Loucy (cell line): ENCODE data around the gene ZNF850.

Source experiments
- H2AFZ ChIP-seq: fragments of 200-600 bp; sonication (generic); 2 replicates; pipeline ENCODE4 v1.6.0; 2016; ENCODE audit warnings: antibody characterized with exemption, mild to moderate bottlenecking, low read length, moderate library complexity
- H3F3A ChIP-seq: fragments of 200-600 bp; 2 replicates; pipeline ENCODE4 v1.6.0; 2016; ENCODE audit warnings: antibody characterized with exemption, low read depth, mild to moderate bottlenecking
- H3K27me3 ChIP-seq: fragments of 200-600 bp; sonication (generic); 2 replicates; pipeline ENCODE4 v1.6.1; 2014; ENCODE audit warnings: low read length, mild to moderate bottlenecking; ENCODE audit not compliant: insufficient read depth, poor library complexity, severe bottlenecking
- H3K36me3 ChIP-seq: fragments of 200-600 bp; sonication (generic); 2 replicates; pipeline ENCODE4 v1.6.1; 2016; ENCODE audit warnings: low read length; ENCODE audit not compliant: insufficient read depth
- H3K4me1 ChIP-seq: fragments of 200-600 bp; sonication (generic); 2 replicates; pipeline ENCODE4 v1.5.1; 2014; ENCODE audit warnings: low read length, mild to moderate bottlenecking; ENCODE audit not compliant: insufficient read depth, poor library complexity, severe bottlenecking
- H3K4me2 ChIP-seq: fragments of 200-600 bp; sonication (generic); 2 replicates; pipeline ENCODE4 v1.6.0; 2014; ENCODE audit warnings: antibody characterized with exemption, low read length, low read depth, mild to moderate bottlenecking; ENCODE audit not compliant: poor library complexity, severe bottlenecking
- H3K4me3 ChIP-seq: fragments of 200-600 bp; sonication (generic); 2 replicates; pipeline ENCODE4 v1.5.1; 2014; ENCODE audit warnings: low read length, mild to moderate bottlenecking, mixed read lengths; ENCODE audit not compliant: poor library complexity, severe bottlenecking
- H3K79me2 ChIP-seq: fragments of 200-600 bp; sonication (generic); 2 replicates; pipeline ENCODE4 v1.6.1; 2014; ENCODE audit warnings: low read length; ENCODE audit not compliant: insufficient read depth
- H3K9ac ChIP-seq: fragments of 200-600 bp; sonication (generic); 2 replicates; pipeline ENCODE4 v1.6.0; 2014; ENCODE audit warnings: mild to moderate bottlenecking, low read depth, low read length, moderate library complexity; ENCODE audit not compliant: poor library complexity, severe bottlenecking
- H3K9me2 ChIP-seq: fragments of 200-600 bp; sonication (generic); replicated peaks from 2 replicates; pipeline ENCODE4 v1.6.1; 2016; ENCODE audit warnings: low read depth, low read length, mixed read lengths
- H3K9me3 ChIP-seq: fragments of 200-600 bp; sonication (generic); 2 replicates; pipeline ENCODE4 v1.6.1; 2014; ENCODE audit warnings: mild to moderate bottlenecking, antibody characterized with exemption, low read length, low read depth; ENCODE audit not compliant: insufficient read depth
- H4K20me1 ChIP-seq: fragments of 200-600 bp; sonication (generic); 2 replicates; pipeline ENCODE4 v1.6.0; 2014; ENCODE audit warnings: antibody characterized with exemption, low read length, mild to moderate bottlenecking; ENCODE audit not compliant: insufficient read depth, poor library complexity, severe bottlenecking
- CTCF ChIP-seq: fragments of 200-600 bp; sonication (generic); conservative IDR thresholded peaks from 2 replicates; pipeline ENCODE4 v1.5.1; 2014; ENCODE audit warnings: mild to moderate bottlenecking, antibody characterized with exemption, low read length
- EZH2phosphoT487 ChIP-seq: fragments of 200-600 bp; IDR thresholded peaks from 2 replicates; pipeline ENCODE4 v1.6.1; 2018; ENCODE audit warnings: antibody characterized with exemption, mild to moderate bottlenecking, moderate library complexity, borderline replicate concordance

The ZNF850 gene

GRCh38 chr19:36772311-36773222, at the start of gene ZNF850:
ZNF850 (minus strand) TSS chr19:36772807; CDS start chr19:36762606, 10,201 bp downstream.
- H3F3A ChIP-seq, result no peaks in the 10 kb centered on the region
- peak within 1 kb of the TSS; percentile 91 for H3K4me2 ChIP-seq
- peak within 1 kb of the TSS; percentile 99 for H3K4me3 ChIP-seq
- peak within 1 kb of the TSS; percentile 100 for H3K9ac ChIP-seq
- H3K9me2 ChIP-seq, result no peaks in the 10 kb centered on the region
- H3K27me3 ChIP-seq, result peaks cover 7% of the 10 kb centered on the region
- H3K4me1 ChIP-seq, result peaks cover 7% of the 10 kb centered on the region
- H3K36me3 ChIP-seq, result peaks cover 6% of the 10 kb centered on the region; the same call in 1 of the 2 replicates
- peak within 1 kb of the TSS; percentile 98 for H2AFZ ChIP-seq
- TF ChIP-seq CTCF (no peak), EZH2phosphoT487 (no peak)
- peaks cover 54% of the 10 kb centered on the region for H3K79me2 ChIP-seq
- H4K20me1 ChIP-seq, result peaks cover 9% of the 10 kb centered on the region
- H3K9me3 ChIP-seq, result peaks cover 7% of the 10 kb centered on the region; the same call in 1 of the 2 replicates

DNA sequence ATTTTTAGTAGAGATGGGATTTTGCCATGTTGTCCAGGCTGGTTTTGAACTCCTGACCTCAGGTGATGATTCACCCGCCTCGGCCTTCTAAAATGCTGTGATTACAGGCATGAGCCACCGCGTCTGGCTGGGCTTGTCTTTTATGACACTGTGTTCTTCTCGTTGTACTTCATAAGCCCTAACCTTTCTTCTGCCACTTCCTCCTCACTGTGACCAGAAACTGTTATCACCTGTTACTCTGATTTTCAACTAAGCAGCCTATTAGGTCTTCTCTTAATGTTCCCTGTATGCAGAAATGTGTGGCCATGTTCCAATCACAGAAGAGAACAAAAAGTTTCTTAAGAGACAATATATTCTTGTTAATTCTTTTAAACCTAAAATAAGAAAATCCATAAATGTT, 49.2 kb upstream of the ZNF850 start:
- Histone ChIP-seq H3K9me3 (peaks cover 30% of the 10 kb centered on the region; the same call in 1 of the 2 replicates), H4K20me1 (no peaks in the 10 kb centered on the region), H3K9ac (no peak overlapping the region), H3K4me2 (no peak overlapping the region), H3K27me3 (no peaks in the 10 kb centered on the region), H3K4me3 (no peak overlapping the region), H3K9me2 (no peaks in the 10 kb centered on the region), H3K79me2 (no peaks in the 10 kb centered on the region), H3K36me3 (peaks cover 51% of the 10 kb centered on the region), H2AFZ (no peak overlapping the region), H3F3A (no peaks in the 10 kb centered on the region), H3K4me1 (no peaks in the 10 kb centered on the region)
- TF ChIP-seq EZH2phosphoT487 (no peak), CTCF (no peak)

GRCh38 chr19:36819130-36819630, 46.6 kb upstream of the ZNF850 start:
- H2AFZ ChIP-seq, result no peak overlapping the region
- H3K4me1 ChIP-seq, result no peaks in the 10 kb centered on the region
- no peak for TF ChIP-seq EZH2phosphoT487
- no peak for TF ChIP-seq CTCF
- peaks cover 35% of the 10 kb centered on the region; the same call in 1 of the 2 replicates for H3K9me3 ChIP-seq
- H3K79me2 ChIP-seq, result no peaks in the 10 kb centered on the region
- H3K4me2 ChIP-seq, result no peak overlapping the region
- H3K9ac ChIP-seq, result no peak overlapping the region
- no peak overlapping the region for H3K4me3 ChIP-seq
- peaks cover 39% of the 10 kb centered on the region for H3K36me3 ChIP-seq
- no peaks in the 10 kb centered on the region for H3K9me2 ChIP-seq
- no peaks in the 10 kb centered on the region for H3F3A ChIP-seq
- H4K20me1 ChIP-seq, result no peaks in the 10 kb centered on the region
- no peaks in the 10 kb centered on the region for H3K27me3 ChIP-seq
